HEK293 (cell line): ENCODE results near the gene CDC40.

ENCODE experiments used
- AEBP2 ChIP-seq: fragments of 450-650 bp; formaldehyde crosslinking; IDR thresholded peaks from 2 replicates; pipeline ENCODE4 v1.5.1; 2016; ENCODE audit warnings: missing biosample characterization, missing genetic modification characterization, borderline replicate concordance
- CTCF ChIP-seq: fragments of 450-650 bp; formaldehyde crosslinking; IDR thresholded peaks from 2 replicates; pipeline ENCODE4 v1.5.1; 2016; ENCODE audit warnings: missing biosample characterization, missing genetic modification characterization
- EGR2 ChIP-seq: fragments of 450-650 bp; formaldehyde crosslinking; IDR thresholded peaks from 2 replicates; pipeline ENCODE4 v1.5.1; 2016; ENCODE audit warnings: low read depth, missing biosample characterization, missing genetic modification characterization
- KLF17 ChIP-seq: fragments of 450-650 bp; formaldehyde crosslinking; IDR thresholded peaks from 2 replicates; pipeline ENCODE4 v1.5.1; 2016; ENCODE audit warnings: missing biosample characterization, missing genetic modification characterization
- SETDB1 ChIP-seq: IDR thresholded peaks from one replicate; pipeline ENCODE4 v1.6.1; 2017; ENCODE audit warnings: mild to moderate bottlenecking, low read length, moderate library complexity, mixed read lengths; ENCODE audit not compliant: insufficient read length
- ZBTB49 ChIP-seq: fragments of 450-650 bp; formaldehyde crosslinking; IDR thresholded peaks from 2 replicates; pipeline ENCODE4 v1.5.1; 2016; ENCODE audit warnings: missing biosample characterization, missing genetic modification characterization, low read depth
- ZNF140 ChIP-seq: fragments of 450-650 bp; formaldehyde crosslinking; IDR thresholded peaks from 2 replicates; pipeline ENCODE4 v1.5.1; 2016; ENCODE audit warnings: missing biosample characterization, missing genetic modification characterization
- ZNF23 ChIP-seq: fragments of 450-650 bp; formaldehyde crosslinking; IDR thresholded peaks from 2 replicates; pipeline ENCODE4 v1.5.1; 2016; ENCODE audit warnings: missing biosample characterization, missing genetic modification characterization, borderline replicate concordance
- ZNF311 ChIP-seq: fragments of 450-650 bp; formaldehyde crosslinking; IDR thresholded peaks from 2 replicates; pipeline ENCODE4 v1.5.1; 2017; ENCODE audit warnings: missing biosample characterization, missing genetic modification characterization, borderline replicate concordance
- ZNF362 ChIP-seq: fragments of 450-650 bp; formaldehyde crosslinking; IDR thresholded peaks from 2 replicates; pipeline ENCODE4 v1.5.1; 2016; ENCODE audit warnings: missing biosample characterization, missing genetic modification characterization
- ZNF548 ChIP-seq: fragments of 450-650 bp; formaldehyde crosslinking; IDR thresholded peaks from 2 replicates; pipeline ENCODE4 v1.5.1; 2016; ENCODE audit warnings: missing biosample characterization, missing genetic modification characterization
- ZNF549 ChIP-seq: fragments of 450-650 bp; IDR thresholded peaks from 2 replicates; pipeline ENCODE4 v1.5.1; 2018; ENCODE audit warnings: missing biosample characterization, missing genetic modification characterization, mild to moderate bottlenecking, inconsistent platforms, moderate library complexity

- TF ChIP-seq CTCF (tag by site-specific recombination): no peak
- no peak for TF ChIP-seq ZNF549 (tag by site-specific recombination)
- TF ChIP-seq SETDB1: no peak
- TF ChIP-seq ZNF548 (tag by site-specific recombination): no peak
- no peak for TF ChIP-seq ZNF362 (tag by site-specific recombination)
- no peak for TF ChIP-seq ZNF23 (tag by site-specific recombination)
- no peak for TF ChIP-seq KLF17 (tag by site-specific recombination)
- TF ChIP-seq ZNF140: no peak
- no peak for TF ChIP-seq ZNF311
- no peak for TF ChIP-seq EGR2
- TF ChIP-seq ZBTB49 (tag by site-specific recombination): no peak
- TF ChIP-seq AEBP2 (tag by site-specific recombination): no peak
These were observed 21.1 kb downstream of the CDC40 start for GRCh38 chr6:110201151-110201884.
